SHP77 (cell line): ENCODE results near the gene C13orf46.

ENCODE experiments used
- DNase-seq, 2 experiments: peaks; one replicate each; lab custom pipeline; 2025; lab: John Stamatoyannopoulos, UW

C13orf46 gene

GRCh38 chr13:113954046-113954835, 19.6 kb downstream of the C13orf46 start:
- DNase-seq = peak in 1 of 2 experiments; percentile 18

DNA sequence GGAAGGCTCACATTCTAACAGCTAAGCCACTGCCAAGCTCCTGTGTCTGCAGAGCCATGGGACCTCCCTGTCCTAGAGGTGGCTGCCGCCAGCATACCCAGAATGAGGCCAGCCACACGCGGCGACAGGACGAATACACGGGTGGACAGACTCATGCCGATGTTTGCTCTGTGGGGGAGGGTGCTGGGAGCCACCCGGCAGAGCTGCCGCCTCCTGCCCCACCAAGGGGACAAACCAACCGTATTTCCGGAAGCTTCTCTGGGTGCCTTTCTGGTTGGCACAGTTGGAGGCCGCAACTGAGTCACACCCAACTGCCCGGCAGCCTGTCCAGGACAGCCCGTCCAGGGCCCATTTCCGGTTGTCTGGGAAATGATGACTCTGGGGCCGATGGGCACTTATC, 20.3 kb downstream of the C13orf46 start:
- no peak for DNase-seq

GRCh38 chr13:113952983-113953520, 20.8 kb downstream of the C13orf46 start:
- no peak for DNase-seq

- no peak for DNase-seq
Observed at GRCh38 chr13:113952151-113952982, 21.5 kb downstream of the C13orf46 start.

DNA sequence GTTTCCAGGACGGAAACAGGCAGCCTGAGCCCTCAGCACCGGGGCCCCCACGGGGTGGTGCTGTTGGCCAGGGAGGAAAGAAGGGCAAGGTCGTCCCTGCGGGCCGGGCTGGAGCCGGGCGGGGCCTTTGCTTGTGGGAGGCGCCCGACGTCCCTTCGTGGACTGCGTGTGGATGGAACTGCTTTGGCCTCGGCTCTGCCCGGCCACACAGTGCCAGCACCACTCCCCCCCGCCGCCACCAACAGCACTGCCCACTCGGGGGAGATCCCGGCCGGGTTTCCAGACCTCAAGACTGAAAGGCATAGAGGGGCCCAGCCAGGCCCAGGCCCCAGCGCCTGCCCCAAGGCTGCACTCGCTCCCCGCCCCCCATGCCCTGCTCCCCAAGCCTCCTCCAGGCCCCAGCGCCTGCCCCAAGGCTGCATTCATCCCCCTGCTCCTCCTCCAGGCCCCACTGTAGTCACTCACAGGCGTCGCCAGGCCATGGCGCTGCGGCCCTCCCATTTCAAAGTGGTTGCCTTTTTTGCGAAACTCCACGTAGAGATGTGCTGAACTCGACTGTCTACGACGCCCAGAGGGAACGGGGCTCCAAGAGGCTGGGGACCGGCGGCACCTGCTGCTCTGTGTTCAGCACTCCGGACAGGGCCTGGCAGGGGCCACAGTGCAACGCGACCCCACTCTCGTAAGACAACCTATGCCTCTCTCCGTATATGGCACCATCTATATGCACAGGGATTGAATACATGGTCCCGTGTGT, 22.5 kb downstream of the C13orf46 start:
- peak; percentile 86 to 87 for DNase-seq

- DNase-seq = no peak
Observed at GRCh38 chr13:113950451-113951245, 23.2 kb downstream of the C13orf46 start.

GRCh38 chr13:113949546-113949945, 24.3 kb downstream of the C13orf46 start:
- no peak for DNase-seq

GRCh38 chr13:113948034-113948742, 25.7 kb downstream of the C13orf46 start:
- no peak for DNase-seq

GRCh38 chr13:113947311-113948033, 26.4 kb downstream of the C13orf46 start:
- peak; percentile 33 to 54 for DNase-seq

GRCh38 chr13:113946409-113947181, 27.3 kb downstream of the C13orf46 start:
- DNase-seq = no peak

- DNase-seq = no peak
Observed at GRCh38 chr13:113945857-113946408, 27.9 kb downstream of the C13orf46 start.

- no peak for DNase-seq
Observed at GRCh38 chr13:113943821-113944565, 29.9 kb downstream of the C13orf46 start.

DNA sequence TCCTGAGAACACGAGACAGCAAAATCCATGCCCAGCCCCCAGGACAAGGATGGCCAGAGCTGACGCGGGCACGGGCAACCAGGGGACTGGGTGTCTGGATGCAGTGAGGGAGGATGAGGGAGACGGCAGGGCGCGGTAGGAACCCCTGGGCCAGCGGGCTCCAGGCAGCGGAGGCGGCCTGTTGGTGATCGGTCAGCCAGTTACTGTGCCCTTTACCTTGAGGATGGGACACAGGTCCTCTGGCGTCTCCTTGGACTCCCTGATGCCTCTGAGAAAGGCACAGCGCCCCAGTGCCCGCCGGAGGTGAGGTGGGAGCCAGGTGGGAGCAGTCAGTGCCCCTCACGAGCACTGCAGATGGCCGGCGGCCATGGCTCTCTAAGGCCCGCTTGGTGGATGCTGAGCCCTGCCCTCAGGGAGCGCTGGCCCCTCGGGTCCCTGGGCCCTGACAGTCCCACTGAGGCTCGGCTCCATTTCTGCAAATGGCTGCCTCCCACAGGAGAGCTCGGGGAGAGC, 31.2 kb downstream of the C13orf46 start:
- DNase-seq = no peak

DNA sequence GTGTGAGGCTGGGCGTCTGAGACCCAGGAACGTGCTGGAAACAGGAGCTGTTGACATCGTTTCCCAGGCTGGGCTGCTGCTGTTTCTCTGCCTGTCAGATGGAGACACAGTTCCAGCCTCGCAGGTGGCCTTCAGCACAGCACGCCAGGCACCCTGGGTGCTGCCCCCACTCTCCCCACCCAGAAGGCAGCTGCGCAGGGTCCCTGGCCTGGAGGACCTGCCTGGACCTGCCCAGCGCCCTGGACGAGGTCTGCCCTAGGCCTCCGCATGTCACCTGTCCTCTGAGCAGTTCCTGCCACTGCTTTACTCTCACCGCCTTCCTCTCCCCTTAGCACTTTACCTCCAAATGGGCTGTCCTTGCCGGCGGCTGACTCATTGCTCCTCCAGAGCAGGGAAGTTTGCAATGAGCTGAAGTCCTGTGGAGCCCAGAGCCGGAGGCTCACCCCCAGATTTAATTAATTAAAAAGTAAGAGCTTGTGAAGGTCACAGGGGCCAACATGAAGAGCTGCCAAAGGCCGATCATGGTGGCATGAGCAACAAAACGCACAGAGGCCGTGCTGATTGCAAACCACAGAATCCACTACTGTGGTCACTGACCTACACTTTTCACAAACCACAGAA, 32.2 kb downstream of the C13orf46 start:
- DNase-seq = peak; percentile 92 to 98

DNA sequence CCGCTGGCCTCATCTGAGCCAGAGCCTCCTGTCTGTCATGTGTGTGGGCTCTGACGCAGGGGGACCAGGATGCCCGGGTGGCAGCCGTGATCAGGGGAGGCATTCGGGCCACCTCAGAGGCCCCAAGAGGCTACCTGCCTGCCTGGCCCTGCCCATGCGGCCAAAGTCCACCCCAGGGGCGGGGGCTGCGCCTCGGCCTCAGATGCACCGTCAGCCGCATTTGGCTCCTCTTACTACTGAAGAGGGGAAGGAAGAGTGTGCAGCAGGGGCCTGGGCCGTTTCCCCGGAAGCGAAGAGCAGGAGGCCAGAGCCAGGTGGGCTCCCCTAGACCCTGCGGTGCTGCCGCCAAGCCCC, 34.0 kb downstream of the C13orf46 start:
- DNase-seq = no peak

GRCh38 chr13:113939129-113939943, 34.5 kb downstream of the C13orf46 start:
- peak in 1 of 2 experiments; percentile 78 for DNase-seq

DNA sequence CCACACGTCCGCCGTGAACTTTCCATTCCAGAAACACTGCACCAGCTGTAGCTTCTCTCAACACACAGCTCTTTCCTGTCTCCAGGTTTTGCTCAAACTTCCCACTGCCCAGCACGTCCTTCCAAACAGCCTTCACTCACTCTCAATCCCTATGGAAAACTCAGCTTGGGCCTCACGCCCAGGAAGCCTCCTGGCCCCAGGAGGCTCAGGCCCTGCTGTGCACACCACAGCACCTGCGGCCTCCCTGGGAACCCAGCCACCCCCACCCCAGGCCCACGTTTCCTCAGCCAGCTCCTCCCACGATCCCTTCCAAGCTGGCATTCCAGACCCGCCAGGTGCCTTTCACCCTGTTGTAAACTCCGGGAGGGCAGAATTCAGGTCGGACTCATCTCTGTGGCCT, 35.2 kb downstream of the C13orf46 start:
- DNase-seq = peak; percentile 39 to 78
